Stimulated activated CD8-positive, alpha-beta memory T cell treated with anti-CD3 and anti-CD28 coated beads, Interleukin-7, amount 100 ng/mL, for 48 hours (primary cell): ENCODE results near the gene ANKRD11.
"Not testable (repeated sequence)": the region's sequence is repeated elsewhere in the genome, so short reads cannot be mapped to it uniquely, and the experiment has no call there.

ENCODE experiments used
- DNase-seq, 2 donors: peaks; one replicate each; pipeline ENCODE4 v3.0.0-alpha.2; 2020; ENCODE audit warnings: low read depth in 1 of 2; ENCODE audit errors: extremely low read depth in 1 of 2

ANKRD11 gene

DNA sequence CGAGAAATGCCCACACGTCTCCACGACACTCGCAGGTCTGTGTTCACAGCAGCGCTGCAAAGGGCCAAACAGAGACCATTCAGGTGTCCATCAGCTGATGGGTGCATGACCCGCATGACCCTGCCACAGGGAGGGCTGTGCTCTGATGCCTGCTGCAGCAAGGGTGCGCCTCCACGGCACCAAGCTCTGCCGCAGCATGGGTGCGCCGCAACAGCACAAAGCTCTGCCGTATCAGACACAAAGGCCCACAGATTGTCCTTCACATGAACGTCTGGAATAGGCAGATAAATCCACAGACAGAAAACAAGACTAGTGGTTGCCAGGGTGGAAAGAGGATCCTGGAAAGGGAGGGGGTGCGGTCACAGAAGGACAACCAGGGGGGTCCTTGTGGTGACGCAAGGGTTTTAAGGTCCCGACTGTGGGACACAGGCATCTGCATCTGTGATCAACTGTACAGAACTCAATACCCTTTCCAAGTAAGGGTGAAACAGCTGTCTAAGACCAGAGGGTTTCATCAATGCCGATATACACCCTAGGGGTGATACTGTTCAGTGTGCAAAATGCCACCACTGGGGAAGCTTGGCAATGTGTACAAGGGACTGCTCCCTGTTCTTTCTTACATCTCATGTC is 121.0 kb downstream of the ANKRD11 start:
- no peak for DNase-seq

DNA sequence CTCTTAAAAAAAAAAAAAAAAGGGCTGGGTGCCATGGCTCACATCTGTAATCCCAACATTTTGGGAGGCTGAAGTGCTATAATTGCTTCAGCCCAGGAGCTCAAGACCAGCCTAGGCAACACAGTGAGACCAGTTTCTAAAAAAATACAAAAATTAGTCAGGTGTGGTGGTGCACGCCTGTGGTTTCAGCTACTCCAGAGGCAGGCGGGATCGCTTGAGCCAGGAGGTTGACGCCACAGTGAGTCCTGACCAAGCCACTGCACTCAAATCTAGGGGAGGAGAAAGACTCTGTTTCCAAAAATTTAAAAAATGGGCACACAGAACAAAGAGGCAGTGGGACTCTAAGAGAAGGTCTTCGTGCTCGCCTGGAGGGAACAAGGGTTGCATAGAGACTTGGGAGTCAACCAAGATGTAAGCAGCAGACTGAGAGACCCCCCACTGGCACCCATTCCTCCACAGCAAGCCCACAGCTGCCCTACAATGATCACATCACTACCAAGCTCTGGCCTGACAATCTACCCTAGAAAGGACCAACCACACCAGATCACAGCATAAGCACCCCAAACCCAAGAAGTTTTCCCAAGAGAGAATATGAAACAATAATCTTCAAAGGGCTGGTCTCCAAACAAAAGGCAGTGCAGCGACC is 121.6 kb downstream of the ANKRD11 start:
- DNase-seq: no peak

DNA sequence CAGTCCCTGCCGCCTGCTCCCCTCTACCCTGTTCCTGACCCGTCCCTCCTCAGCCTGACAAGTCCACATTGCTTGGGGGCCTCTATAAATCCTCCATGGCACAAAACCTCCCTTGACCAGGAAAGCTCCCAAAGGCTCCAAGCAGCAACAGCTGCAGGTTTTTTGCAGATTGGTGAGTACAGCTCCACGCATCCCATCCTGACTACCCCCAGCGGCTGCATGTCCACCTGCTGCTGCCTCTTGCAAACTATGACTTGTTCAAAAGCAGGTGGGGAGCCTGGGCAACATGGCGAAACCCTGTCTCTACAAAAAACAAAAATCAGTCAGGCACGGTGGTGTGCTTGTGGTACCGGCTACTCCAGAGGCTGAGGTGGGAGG is 122.8 kb downstream of the ANKRD11 start:
- DNase-seq: no peak

DNA sequence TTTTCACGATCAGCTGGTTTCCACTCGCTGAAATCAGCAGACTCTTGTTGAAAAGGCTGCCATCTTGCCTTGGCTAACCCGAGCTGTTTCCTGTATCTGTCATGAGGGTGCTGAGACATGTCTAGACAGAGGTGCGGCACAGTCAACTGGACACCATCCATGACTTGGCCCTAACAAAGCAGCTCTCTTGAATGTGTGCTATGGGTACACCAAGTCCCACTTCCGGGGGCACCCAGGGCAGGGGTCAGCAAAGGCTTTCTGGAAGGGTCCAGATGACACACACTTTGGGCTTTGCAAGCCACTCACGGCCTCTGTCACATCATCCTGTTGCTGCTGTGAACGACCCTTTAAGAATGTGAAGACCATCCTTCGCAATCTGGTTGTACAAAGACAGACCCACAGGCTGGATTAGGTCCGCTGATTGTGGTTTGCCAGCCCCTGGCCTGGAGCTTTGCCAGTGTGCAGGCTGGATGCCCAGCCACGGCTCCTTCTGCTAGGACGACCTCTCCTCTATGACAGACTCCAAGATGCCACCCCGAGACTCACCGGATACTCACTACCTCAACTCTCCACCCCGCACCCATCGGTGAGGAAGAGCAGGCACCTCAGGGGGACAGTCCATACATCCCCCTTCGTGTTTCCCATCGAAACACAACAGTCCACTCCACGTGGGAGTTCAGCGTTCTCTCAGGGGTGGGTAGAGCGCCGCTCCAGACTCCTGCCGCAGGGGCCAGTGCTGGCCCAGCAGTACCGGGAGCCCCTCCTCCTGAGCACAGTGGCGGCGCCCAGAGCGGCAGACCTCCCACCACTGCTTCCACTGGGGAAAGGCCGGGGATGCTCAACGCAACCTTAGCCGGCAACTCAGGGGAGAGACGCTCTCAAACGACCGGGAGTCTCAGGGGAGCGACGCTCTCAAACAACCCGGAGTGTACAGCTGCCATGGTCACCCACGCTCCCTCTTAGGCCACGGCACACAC is 123.5 kb downstream of the ANKRD11 start:
- DNase-seq: no peak

DNA sequence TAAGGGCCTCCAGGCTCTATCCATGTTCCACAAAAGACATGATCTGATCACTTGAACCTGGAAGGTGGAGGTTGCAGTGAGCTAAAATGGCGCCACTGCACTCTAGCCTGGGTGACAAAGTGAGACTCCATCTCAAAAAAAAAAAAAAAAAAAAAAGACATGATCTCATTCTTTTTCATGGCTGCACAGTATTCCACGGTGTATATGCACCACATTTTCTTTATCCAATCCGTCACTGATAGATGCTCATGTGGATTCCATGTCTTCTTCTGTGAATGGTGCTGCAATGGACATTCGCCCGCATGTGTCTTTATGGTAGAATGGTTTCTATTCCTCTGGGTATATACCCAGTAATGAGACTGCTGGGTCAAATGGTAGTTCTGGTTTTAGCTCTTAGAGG is 124.4 kb downstream of the ANKRD11 start:
- no peak for DNase-seq

DNA sequence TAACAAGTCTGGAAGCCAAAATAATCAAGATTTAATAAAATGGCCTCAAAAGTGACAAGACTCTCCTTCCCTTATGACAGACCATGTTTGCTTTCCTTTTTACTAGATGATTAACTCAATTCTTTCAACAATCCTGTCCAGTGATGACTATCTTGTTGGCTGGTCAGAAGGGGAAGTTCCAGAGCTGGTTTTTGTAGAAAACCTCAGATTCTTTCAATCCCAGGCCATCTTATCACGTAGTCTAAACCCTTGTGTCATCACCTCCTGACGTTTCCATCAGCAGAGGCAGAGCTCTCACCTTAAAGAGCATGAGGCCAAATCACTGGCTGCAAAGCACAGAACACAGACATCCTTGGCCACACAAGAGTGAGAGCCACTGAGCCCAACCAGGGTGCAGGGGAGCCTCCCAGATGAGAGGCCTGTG is 125.3 kb downstream of the ANKRD11 start:
- no peak for DNase-seq

DNA sequence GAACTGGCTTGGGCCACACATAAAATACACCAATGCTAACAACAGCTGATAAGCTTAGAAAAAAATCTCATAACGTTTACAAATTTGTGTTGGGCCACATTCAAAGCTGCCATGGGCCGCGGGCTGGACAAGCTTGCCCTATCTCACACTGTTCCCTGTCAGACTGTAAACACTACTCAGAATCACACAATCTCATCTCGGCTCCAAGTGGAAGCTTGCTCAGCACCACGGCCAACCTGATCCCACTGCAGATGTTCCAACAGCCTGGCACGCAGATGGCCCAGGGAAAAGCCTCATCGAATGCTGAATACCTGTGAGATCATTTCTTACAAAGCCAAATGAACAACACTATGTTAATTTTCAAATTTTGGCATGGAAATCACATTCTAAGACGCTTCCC is 125.8 kb downstream of the ANKRD11 start:
- DNase-seq: no peak

DNA sequence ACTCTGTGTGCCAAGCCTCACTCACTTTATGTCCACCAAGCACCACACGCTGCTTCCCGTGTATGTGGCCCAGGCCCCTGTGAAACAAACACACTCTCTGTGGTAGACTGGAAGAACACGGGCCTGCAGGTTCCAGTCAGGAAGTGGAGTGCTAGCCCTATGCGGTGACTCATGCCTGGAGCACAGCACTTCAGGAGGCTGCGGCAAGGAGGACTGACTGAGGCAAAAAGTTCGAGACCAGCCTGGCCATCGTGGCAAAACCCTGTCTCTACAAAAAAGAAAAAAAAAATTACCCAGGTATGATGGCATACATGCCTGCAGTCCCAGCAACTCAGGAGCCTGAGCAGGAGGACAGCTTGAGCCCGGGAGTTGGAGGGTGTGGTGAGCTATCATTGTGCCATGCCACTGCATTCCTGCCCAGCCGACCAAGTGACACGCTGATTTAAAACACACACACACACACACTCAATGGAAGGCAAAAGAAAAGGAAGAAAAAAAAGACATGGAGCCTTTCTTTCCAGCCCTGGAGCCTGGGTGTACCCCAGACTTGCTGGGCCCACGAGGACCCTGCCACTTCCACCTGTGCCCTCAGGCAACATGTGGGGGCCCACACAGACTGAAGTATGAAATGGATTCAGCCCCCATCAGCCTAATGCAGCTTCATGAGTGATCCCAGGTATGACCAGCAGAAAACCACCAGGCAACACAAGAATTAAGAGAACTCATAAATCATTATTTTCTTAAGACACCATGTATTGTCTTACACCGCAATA is 126.6 kb downstream of the ANKRD11 start:
- DNase-seq: no peak

DNA sequence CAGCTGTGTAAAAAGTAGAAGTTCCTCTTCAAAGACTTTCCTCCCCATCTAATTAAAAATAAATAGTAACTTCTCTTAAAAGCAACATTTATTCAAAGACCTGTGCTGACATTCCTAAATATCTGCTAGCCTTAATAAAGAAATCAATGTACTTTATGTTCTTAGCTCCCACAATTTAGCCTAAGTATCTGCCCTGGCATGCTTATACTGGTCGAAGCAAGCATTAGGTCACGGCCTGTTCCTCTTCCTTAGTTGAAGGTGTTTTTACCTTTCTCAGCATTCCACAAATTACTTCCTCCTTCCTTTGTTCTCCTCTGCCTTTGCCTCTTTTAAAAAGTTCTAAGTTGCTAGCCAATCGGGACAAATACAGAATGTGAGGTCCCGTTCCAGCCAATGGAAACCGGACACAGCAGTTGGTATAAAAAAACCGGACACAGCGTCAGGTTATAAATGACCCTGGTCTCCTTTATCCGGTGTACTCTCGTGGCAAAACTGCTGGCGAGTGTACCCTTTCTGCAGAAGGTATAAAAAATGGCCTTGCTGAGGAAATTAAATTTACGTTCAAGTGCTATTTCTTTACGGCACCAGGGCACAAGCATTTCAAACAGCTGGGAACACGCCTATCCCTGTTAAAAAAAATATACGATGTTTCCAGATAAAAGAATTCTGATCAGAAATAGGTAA is 127.7 kb downstream of the ANKRD11 start:
- DNase-seq: not testable (repeated sequence)

DNA sequence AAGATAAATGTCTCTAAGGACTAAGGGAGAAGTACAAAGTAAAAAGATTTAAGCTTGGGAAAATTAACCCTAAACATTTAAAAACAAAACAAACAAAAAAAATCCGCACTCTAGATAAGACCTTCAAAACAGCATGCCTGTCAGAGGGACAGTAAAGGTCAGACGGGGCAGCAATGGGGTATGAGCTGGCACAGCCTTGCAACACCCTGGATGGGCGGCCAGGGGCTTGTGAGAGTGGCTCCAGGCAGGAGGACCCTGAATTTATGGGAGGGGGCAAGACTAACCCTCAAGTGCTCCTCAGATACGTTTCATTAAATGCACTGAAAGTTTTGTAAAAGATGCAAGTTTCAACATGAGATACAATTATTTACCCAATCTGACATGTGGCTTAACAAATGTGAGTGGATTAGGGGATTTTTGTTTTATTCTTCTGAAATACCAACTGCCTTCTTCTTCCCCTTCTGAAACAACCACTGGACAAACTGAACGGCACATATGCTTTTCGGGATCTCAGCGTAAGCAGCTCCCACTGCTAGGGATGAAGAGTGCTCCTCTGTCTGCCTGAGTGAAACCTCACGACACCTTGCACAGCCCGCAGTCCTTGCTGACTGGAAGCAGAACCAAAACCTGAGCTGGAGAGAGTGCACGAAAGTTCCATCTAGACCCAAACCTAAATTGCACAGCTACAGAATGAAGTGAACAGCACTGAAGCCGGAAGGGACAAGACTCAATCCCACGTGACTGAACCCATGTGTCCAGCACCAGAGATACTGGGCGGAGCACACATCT is 128.4 kb downstream of the ANKRD11 start:
- DNase-seq: no peak

DNA sequence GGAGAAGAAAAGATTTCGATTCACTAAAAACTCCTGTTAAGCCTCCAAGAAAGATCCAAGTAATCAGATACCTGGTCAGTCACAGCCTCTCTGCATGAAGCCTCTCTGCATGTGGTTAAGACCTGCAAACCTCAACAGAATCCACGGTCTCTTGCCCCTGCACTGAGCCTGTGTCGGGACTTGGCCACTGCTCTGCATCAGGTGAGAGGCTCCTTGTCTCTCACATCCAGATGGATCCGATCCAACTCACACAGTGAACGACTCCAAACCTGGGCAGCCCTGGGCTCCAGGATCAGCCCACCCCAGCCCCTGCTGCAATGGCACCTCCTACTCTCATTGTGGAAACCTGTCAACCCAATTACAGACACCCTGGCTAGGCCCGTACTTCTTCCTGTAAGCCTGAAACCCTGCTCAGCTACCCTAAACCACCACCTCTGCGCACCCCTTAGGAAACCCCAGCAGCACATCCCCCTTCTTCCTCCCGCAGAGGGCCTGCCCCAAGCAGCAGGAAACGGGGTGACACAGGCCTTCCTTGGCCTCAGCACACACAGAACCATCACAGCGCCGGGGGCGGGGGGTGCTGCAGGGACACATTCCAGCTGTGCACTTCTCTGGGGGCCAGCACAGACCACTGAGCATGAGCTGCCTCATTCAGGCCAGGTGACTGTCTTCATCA is 129.5 kb downstream of the ANKRD11 start:
- DNase-seq: peak; percentile 64 to 86

DNA sequence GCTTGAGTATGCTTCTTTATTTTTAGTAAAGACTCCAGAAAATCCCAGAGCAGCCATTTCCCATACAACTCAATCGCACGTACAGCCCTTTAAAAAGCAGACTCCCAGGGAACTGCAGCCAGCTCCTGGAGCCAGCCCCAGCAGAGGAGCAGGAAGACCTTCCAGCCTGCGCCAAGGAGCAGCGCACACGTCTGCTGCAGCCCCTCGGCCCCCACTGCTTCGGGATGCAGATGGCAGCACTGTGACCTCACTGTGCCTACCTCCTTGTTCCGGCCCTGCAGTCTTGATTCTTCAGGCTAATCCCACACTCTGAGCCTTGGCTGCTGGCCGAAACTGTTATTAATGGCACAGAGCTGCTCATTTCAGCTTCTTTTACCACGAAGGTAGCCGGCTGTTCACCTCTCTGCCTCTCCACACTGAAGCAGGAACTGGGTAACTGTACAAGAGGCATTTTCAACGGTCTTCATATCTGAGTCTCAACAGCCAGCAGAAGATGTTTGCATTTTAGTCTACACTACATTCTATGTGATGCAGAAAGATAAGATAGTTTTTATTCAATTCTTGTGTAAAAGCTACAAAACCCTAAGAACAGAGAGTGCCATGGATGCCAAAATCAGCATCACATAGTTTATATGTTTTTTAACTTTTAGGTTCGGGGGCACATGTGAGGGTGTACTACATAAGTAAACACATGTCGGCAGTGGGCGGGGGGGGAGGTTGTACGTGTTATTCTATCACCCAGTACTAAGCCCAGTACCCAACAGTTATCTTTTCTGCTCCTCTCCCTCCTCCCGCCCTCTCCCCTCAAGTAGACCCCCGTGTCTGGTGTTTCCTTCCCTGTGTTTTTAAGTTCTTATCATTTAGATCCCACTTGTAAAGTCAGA is 130.9 kb downstream of the ANKRD11 start:
- DNase-seq: no peak

DNA sequence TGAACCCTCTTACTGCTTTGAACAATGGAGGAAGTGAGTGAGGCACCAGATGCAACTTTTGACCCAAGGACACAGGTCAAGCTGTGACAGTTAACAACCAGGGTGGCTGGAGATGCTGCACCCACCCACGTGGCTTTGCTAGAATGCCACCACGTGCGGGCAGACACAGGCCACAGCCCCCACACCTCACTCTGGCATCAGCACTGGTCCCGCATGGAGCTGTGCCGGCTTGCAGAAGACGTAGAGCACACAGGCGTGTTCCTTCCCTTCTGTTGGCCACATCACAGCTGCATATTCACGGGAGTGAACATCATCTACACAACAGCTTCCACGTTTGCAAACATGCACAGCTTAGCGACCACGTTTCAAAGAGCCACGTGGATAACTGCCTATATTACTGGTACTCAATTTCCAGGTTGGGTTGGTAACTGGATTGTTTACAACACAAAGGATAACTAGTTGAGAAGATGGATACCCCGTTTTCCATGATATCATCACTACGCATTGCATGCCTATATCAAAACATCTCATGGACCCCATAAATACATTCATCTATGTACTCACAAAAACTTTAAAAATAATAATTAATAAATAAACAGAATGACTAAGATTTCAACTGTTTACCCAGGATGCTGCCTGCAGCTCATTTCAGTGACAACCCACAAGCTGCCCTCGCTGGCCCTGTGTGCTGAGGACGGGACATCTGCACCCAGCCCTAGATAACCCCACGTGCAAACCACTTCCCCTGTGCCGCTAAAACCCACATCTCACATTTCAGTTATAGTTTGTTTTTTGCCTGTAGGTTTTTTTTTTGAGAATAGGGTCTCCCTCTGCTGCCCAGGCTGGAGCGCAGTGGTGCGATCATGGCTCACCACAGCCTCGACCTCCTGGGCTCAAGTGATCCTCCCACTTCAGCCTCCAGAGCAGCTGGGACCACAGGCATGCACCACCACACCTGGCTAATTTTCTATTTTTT is 132.0 kb downstream of the ANKRD11 start:
- DNase-seq: no peak

DNA sequence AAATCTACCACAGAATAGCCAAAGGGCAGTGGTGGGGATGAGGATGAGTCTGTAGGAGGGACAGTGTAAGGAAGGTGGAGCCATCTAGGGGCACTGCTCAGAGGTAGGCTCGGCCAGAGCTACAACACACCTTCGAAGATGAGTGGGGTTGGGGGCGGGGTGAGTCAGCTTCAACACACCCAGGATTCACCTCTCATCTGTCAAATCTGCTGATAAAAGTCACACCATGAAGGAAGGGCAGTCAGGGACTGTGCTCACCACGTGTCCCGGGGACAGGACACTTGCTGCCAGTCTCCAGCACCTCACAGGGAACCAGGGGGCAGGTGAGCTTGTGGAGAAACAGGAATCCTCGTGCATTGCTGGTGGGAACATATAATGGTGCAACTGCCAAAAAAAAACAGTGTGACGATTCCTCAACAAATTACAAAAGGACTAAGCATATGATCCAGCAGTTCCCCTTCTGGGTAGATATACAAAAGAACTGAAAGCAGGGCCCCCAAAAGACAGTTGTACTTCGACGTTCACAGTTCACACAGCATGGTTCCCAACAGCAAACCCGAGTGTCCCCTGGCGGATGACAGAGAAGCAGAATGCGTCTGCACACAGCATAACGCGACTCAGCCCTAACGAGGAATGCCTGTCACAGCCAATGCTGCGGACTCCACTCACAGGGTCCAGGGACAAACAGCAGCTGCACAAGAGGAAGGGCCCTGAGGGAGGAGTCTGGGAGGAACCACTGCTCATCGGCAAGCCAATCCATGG is 133.1 kb downstream of the ANKRD11 start:
- DNase-seq: peak in 1 of 2 donors; percentile 76

DNA sequence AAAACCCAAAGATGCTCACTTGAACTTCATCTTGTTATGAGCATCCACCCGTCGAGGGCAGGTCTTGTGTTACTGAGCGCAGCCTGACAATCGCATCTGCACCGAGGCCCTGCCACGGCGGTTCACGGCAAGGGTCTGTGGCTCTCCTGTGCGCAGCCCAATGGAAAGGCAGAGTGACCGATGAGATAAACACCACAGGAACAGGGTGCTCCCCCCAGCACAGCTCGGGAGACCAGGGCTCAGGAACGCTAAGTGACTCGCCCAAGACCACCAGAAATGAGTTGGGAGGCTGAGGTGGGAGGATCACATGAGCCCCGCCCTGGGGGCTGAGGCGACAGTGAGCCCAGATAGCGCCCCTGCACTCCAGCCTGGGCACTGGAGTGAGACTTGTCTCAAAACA is 134.7 kb downstream of the ANKRD11 start:
- DNase-seq: no peak

DNA sequence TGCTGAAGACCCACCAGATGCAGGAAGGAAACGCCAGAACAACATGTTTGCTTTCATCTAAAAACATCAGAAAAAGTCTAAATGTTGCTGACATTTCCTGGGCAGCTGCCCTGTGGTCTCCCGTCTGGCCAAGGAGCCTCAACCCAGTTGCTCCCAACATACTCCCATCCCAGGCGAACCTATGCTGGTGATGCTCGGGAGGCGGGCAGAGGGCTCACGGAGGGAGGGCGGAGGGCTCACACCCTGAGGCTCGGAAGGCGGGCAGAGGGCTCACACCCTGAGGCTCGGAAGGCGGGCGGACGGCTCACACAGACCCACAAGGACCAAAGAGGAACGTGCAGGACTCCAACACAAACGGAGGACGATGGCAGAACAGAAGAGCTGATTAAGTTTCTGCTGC is 135.4 kb downstream of the ANKRD11 start:
- DNase-seq: no peak
